Left lobe of liver (tissue), 2 donors: ENCODE measurements around the gene ZBTB43. TPM values are rescaled to one million over a fixed set of nuclear protein-coding genes. Genes with fewer than 3 reads are reported as not detected.
"Not testable (repeated sequence)": the region's sequence is repeated elsewhere in the genome, so short reads cannot be mapped to it uniquely, and the experiment has no call there.

ENCODE experiments used
- ATAC-seq: fragments of 200-7000 bp; cut with Tn5 transposase; one replicate; pipeline ENCODE4 v1.9.1; 2020; ENCODE audit warnings: mild to moderate bottlenecking, moderate library complexity
- DNase-seq: peaks from one replicate; pipeline ENCODE4 v3.0.0-alpha.2; 2020; ENCODE audit warnings: low spot score
- total RNA-seq: library from RNA; stranded (reverse); gene quantifications from one replicate; pipeline ENCODE4 v1.2.1, GENCODE V29; 2021
- donor health status: DM: no; HTN: no; CAD: no; lungs with moderate emphysema.
- donor health status: DM: no; HTN: yes; CAD: no.

Gene ZBTB43, protein sequence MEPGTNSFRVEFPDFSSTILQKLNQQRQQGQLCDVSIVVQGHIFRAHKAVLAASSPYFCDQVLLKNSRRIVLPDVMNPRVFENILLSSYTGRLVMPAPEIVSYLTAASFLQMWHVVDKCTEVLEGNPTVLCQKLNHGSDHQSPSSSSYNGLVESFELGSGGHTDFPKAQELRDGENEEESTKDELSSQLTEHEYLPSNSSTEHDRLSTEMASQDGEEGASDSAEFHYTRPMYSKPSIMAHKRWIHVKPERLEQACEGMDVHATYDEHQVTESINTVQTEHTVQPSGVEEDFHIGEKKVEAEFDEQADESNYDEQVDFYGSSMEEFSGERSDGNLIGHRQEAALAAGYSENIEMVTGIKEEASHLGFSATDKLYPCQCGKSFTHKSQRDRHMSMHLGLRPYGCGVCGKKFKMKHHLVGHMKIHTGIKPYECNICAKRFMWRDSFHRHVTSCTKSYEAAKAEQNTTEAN
- 8.2 TPM for total RNA-seq

DNA sequence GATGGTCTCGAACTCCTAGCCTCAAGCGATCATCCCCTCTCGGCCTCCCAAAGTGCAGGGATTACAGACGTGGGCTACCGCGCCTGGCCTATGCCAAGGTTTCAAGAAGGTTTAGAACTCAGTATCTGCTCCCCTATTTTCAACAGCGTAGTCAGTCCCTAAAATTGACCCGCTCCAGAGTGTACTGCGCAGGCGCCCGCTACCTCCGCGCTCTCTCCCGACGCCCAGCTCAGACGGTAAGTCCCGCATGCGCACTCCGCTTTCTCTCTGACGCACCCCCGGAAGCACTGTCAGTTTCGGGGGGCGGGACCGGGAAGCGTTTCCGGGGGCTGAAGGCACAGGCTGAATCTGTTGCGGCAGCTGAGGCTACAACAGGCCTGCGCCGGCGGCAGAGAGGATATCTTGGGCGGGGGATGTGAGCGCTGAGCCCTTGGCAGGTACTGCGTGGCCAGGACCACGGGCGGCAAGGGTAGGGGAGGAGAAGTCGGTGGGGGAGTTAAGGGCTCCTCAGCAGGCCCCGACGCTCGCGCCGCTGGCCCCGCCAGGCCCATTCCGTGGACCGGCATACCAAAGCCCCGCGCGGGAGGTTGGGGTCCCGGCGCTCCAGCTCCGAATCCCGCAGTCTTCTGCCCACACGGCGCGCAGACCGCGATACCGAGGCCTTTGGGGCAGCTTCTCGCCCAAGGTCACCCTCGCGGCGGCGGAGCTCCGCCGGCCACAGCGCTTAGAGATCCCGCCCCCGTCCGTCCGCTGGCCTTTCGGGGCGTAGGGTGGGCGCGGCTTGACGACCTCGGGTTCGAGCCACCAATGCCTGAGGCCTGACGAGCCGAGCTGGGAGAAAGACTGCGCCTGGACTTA lies at the start of gene ZBTB43:
Gene ZBTB43 (plus strand): TSS at position 345 of the 858 bp plus-strand sequence. CDS start 27,470 bp downstream, outside the sequence.
- DNase-seq: peak; percentile 97
- ATAC-seq: peak; percentile 85

DNA sequence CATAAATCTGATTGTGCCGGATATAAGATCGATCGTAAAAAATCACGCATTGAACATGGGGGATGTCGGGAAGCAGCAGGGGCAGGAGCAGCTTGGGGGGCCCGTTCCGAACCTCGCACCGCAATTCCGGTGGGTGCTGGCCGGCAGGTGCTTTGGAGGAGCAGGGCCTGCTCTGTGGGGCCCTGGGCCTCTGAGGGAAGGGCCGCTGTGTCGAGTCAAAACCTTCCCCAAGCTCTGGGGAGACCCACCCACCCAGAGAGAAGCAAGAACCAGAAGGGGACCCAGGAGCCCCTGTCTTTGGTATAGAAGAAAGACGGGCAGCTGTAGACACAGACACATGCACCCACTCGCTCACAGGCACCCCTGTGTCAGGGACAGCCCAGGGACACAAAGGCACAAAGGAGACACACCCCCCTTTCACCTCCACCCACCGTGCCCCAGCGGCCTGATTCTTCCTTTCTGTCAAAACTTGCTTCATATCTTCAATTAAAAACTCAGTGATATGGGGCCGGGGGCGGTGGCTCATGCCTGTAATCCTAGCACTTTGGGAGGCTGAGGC lies 49.4 kb upstream of the ZBTB43 start:
- ATAC-seq: no peak

GRCh38 chr9:126756238-126756637 lies 48.6 kb upstream of the ZBTB43 start:
- no peak for ATAC-seq
- no peak for DNase-seq

More for the DNA sequence above, 49.4 kb upstream of the ZBTB43 start:
- no peak for DNase-seq

DNA sequence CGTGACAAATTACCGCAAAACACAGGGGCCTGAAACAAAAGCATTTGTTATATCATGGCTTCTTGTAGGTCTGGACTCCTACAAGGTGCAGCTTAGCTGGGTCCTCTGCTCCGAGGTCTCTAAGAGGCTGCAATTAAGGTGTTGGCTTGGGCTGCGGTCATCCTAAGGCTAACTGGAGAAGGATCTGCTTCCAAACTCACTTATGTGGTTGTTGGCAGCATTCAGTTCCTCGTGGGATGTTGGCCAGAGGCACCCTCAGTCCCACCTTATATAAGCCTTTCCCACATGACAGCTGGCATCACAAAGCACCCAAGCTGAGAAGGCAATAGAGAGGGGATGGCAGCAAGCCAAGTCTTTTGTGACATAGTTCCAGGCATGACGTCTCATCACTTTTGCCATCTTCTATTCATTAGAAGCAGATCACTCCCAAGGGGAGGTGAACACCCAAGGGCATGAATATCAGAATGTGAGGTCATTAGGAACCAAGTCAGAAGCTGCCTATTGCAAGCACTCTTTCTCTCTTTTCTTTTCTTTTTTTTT lies 47.9 kb upstream of the ZBTB43 start:
- ATAC-seq (no peak), DNase-seq (no peak)

DNA sequence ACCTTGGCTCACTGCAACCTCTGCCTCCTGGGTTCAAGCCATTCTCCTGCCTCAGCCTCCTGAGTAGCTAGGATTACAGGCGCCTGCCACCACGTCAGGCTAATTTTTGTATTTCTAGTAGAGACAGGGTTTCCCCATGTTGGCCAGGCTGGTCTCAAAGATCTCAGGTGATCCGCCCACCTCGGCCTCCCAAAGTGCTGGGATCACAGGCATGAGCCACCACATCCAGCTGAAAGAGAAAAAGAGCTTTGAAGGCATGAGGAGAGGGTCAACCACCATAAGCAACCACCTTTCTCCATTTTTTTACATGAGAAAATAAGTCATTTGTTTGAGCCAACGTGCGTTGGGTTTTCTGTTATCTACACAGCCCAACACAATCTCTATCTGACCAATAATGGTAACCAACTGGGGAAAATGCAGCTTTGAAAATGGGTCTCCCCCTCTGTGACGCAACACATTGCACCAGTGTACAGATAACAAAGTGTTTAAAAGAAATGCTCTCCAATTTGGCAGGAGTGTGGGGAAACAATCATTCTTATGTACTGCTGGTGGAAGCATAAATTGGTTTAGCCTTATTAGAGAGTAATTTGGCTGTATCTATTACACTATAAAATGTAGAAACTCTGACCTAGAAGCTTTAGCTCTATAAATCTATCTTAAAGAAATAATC lies 45.8 kb upstream of the ZBTB43 start:
- no peak for ATAC-seq

DNA sequence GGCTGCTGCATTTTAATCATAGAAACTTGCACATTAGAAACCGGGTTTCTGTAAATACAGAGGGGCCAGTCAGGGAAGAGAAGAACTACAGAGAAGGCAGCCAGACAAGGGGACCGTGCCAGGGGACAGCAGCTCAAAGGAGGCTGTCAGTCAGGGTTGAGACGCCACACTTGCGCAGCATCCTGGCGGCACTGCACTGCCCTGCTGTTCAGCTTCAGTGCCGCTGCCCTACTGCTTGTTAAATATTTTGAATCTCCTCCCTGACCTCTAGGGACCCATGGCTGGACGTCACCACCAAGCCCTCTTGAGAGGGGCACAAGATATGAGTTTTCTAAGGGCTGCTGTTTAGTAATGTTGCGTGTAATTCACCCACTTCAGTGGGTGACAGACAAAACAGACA lies 43.6 kb upstream of the ZBTB43 start:
- ATAC-seq: no peak
- no peak for DNase-seq

More for the DNA sequence above, 45.8 kb upstream of the ZBTB43 start:
- DNase-seq: no peak

GRCh38 chr9:126763130-126763764 lies 41.6 kb upstream of the ZBTB43 start:
- no peak for ATAC-seq

DNA sequence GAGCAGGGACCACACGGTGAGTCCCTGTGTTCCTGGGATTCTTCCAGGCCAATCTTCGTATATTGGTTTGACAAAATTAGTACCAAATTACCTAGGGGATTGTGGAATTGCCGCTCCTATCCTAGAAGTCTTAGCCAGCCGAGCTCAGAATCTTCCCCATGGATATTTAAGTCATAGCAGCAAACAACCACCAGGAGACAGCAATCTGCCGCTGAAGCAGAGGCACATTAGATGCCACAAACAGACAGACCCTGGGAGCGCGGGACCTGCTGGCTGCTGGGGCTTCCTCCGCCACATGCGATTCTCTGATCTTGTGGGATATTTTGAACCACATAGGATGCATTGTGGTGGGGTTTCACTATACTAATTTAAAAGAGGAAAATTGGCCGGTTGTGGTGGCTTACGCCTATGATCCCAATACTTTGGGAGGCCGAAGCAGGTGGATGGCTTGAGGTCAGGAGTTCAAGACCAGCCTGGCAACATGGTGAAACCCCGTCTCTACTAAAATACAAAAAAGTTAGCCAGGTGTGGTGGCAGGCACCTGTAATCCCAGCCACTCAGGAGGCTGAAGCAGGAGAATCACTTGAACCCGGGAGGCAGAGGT lies 31.7 kb upstream of the ZBTB43 start:
- peak; percentile 74 for ATAC-seq
- no peak for DNase-seq

More at GRCh38 chr9:126763130-126763764, 41.6 kb upstream of the ZBTB43 start:
- no peak for DNase-seq

GRCh38 chr9:126775926-126776325 lies 28.9 kb upstream of the ZBTB43 start:
- ATAC-seq (no peak), DNase-seq (no peak)

GRCh38 chr9:126777733-126778132 lies 27.1 kb upstream of the ZBTB43 start:
- ATAC-seq (peak; percentile 25), DNase-seq (no peak)

GRCh38 chr9:126778141-126778540 lies 26.7 kb upstream of the ZBTB43 start:
- DNase-seq (no peak), ATAC-seq (no peak)

DNA sequence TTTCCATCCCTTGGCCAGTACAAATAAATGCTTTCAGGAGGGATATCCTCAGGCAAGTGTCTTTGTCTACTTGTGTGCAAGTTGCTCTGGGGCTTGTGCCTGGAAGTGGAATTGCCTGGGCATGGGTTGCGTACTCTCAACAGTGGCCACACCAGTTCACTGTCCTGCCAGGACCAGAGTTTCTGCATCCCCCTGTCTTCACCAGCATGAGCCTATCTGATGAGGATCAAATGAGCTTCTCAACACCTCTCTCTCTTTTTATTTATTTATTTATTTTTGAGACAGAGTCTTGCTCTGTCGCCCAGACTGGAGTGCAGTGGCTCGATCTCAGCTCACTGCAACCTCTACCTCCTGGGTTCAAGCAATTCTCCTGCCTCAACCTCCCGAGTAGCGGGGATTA lies 26.1 kb upstream of the ZBTB43 start:
- DNase-seq, ATAC-seq: not testable (repeated sequence)

- peak; percentile 96 for ATAC-seq
Measured at GRCh38 chr9:126781186-126782052, 23.4 kb upstream of the ZBTB43 start.

DNA sequence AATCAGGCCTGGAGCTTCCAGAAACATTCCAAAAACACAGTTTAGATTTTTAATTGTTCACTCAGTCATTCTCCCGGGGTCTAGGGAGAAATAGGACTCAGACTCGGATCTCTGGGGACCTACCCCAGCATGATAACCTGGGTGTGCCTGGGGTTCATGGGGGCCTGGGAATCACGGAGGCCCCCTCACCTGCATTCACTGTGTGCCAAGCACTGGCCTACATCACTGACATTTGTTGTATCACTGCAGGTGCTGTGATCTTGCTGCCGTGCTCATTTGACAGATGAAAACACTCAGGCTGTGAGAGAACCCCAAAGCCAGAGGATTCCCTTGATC lies 22.8 kb upstream of the ZBTB43 start:
- ATAC-seq (peak; percentile 7), DNase-seq (no peak)

More at GRCh38 chr9:126781186-126782052, 23.4 kb upstream of the ZBTB43 start:
- peak; percentile 74 for DNase-seq

DNA sequence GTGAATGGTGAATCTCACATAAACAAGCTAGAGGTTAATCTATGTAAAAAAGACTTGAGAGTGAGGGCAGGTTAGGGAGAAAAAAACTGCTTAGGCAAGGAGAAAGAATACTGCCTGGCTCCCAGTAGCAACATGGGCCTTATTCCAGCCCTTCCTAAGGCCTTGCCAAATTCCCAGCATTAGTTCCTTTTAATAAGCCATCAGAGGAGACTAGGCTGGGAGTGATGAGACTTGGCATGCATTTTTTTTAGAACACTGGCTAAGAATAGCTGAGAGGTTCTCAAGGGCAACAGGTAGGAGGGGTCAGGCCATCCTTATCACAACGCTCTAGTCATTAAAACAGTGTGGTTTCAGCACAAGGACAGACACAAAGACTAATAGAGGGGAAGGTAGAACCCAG lies 20.9 kb upstream of the ZBTB43 start:
- DNase-seq: no peak
- no peak for ATAC-seq

- no peak for DNase-seq
- ATAC-seq: no peak
Measured at GRCh38 chr9:126784401-126784800, 20.4 kb upstream of the ZBTB43 start.

DNA sequence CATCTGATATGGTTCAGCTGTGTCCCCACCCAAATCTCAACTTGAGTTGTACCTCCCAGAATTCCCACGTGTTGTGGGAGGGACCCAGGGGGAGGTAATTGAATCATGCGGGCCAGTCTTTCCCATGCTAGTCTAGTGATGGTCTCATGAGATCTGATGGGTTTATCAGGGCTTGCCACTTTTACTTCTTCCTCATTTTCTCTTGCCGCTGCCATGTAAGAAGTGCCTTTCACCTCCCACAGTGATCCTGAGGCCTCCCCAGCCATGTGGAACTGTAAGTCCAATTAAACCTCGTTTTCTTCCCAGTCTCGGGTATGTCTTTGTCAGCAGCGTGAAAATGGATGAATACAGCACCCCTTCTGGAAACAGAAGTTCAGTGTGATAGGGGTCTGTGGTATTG lies 20.0 kb upstream of the ZBTB43 start:
- ATAC-seq, DNase-seq: not testable (repeated sequence)

DNA sequence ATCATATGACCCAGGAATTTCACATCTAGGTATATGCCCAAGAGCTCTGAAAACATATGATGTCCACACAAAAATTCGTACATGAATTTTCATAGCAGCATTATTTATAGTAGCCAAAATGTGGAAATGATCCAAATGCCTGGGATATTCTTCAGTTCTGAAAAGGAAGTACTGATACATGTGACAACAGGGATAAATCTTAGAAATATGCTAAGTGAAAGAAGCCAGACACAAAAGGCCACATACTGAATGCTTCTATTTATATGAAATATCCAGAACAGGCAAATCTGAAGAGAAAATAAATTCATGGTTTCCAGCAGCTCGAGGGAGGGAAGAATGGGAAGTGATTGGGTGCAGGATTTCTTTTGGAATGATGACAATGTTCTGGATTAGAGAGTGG lies 16.8 kb upstream of the ZBTB43 start:
- no peak for ATAC-seq

More for the DNA sequence above, 16.8 kb upstream of the ZBTB43 start:
- DNase-seq: no peak
